ENCODE results near the gene RAI14.

DNA sequence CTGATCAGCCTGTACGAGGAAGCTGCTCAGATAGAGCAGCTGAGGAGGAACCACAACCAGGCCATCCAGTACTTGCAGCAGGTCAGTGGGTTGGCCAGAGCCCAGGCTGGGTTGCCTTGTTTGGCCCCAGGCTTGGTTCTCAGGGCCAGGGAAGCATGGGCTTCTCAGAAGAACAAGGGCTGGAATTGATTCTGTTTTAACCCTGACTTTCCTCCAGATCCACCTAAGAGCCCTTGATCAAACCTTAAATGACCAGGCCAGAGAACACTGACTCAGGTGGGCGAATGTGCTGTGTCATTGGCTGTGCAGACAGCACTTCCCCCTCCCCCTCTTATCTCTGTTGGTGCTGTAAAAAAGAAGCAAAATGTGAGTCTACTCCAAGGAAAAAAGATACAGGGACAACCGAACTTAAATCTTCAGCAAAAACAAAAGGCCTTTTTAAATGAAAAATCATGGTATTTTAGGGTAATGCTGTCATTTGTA, 210.9 kb downstream of the RAI14 start:
- TF ChIP-seq POLR2AphosphoS5 (IDR thresholded peaks at IDR 0.05; ENCODE audit: low read depth, low read length) (no peak), TAF1 (IDR thresholded peaks at IDR 0.05; ENCODE audit: borderline replicate concordance, low read depth, low read length) (no peak), POLR2A (IDR thresholded peaks at IDR 0.05; ENCODE audit: low read depth, low read length) (no peak)

Measured in GM12892 (cell line).